Measurements from ENCODE around the gene RPS15. TPM values are rescaled to one million over a fixed set of nuclear protein-coding genes. Genes with fewer than 3 reads are reported as not detected.
A peak's percentile ranks its signal among the peaks of the same experiment; 100 is the strongest.

The RPS15 gene
- total and polyA plus RNA-seq, 10 of the 15 experiments (the other 5 are each of a cell fraction or from before 2014, with no cell fraction given) = 559 to 3,158 (median 1,413) TPM

GRCh38 chr19:1455002-1455335, 16.8 kb downstream of the RPS15 start:
- FAIRE-seq (no peak), DNase-seq (ENCODE audit: low read depth, low spot score) (no peak), ATAC-seq (no peak)
- ChIA-PET RAD21 (ENCODE audit: unreplicated experiment) (no interaction called here), SMC1A (ENCODE audit: uncharacterized antibody, unreplicated experiment) (no interaction called here), POLR2A (no interaction called here), CTCF (interaction anchor here (1.3 kb wide), 1 partner anchor 11 kb away, joined by 3 read pairs; no protein-coding TSS in a partner anchor)
- Histone ChIP-seq H3K27me3 (replicated peaks in 1 of 2; ENCODE audit: control insufficient read depth in 2 of 2, insufficient read depth in 2 of 2, low read length in 1 of 2) (peaks cover 5% of the 10 kb centered on the region in 2 experiments; a peak in 2 of 4 replicates), H3K36me3 (ENCODE audit: control insufficient read depth in 2 of 2, insufficient read depth in 2 of 2, low read length in 1 of 2) (no peaks in the 10 kb centered on the region), H3K4me2 (ENCODE audit: control insufficient read depth, insufficient read depth) (0 out of 2 replicates have a peak overlapping the region, but pooled peaks have one; percentile 25), H3K9me3 (replicated peaks; ENCODE audit: control insufficient read depth, insufficient read depth, low read length) (no peaks in the 10 kb centered on the region; the same call in 2 of the 3 replicates), H4K20me1 (ENCODE audit: control insufficient read depth, insufficient read depth) (no peaks in the 10 kb centered on the region), H2AFZ (ENCODE audit: control insufficient read depth, low read depth, low read length) (no peak overlapping the region), H3K4me1 (ENCODE audit: control insufficient read depth, insufficient read depth, low read length) (peaks cover 3% of the 10 kb centered on the region), H3K4me3 (no peak overlapping the region), H3K79me2 (ENCODE audit: control insufficient read depth, insufficient read depth, low read length) (no peaks in the 10 kb centered on the region), H3K27ac (ENCODE audit: control insufficient read depth, insufficient read depth) (no peak overlapping the region), H3K9ac (ENCODE audit: control insufficient read depth, insufficient read depth, low read length) (no peak overlapping the region)
- TF ChIP-seq CBX5 (IDR thresholded peaks at IDR 0.05; ENCODE audit: low read depth) (no peak), FOXM1 (IDR thresholded peaks at IDR 0.05; ENCODE audit: low read depth, low read length) (no peak), CBFB (IDR thresholded peaks at IDR 0.05; ENCODE audit: low read depth) (no peak), BCL11A (IDR thresholded peaks at IDR 0.05; ENCODE audit: low read depth, low read length) (no peak), EGR1 (IDR thresholded peaks at IDR 0.05; ENCODE audit: borderline replicate concordance in 1 of 2, low read depth in 2 of 2, low read length in 2 of 2) (0 out of 3 replicates have a peak, but pooled peaks of 1 of the 2 experiments have one; percentile 35)
- 6% methylated on average over 22 of the region's 22 CpGs for WGBS (ENCODE audit: insufficient coverage, insufficient replicate concordance, low lambda C conversion rate, missing lambda C conversion rate)
- BruUV-seq (replicated peaks) = no TSS peak
- intact Hi-C loops (cut with micrococcal nuclease; ENCODE audit: unreplicated experiment) = no loop called here
- in situ Hi-C loops (cut with MboI) = no loop called here

DNA sequence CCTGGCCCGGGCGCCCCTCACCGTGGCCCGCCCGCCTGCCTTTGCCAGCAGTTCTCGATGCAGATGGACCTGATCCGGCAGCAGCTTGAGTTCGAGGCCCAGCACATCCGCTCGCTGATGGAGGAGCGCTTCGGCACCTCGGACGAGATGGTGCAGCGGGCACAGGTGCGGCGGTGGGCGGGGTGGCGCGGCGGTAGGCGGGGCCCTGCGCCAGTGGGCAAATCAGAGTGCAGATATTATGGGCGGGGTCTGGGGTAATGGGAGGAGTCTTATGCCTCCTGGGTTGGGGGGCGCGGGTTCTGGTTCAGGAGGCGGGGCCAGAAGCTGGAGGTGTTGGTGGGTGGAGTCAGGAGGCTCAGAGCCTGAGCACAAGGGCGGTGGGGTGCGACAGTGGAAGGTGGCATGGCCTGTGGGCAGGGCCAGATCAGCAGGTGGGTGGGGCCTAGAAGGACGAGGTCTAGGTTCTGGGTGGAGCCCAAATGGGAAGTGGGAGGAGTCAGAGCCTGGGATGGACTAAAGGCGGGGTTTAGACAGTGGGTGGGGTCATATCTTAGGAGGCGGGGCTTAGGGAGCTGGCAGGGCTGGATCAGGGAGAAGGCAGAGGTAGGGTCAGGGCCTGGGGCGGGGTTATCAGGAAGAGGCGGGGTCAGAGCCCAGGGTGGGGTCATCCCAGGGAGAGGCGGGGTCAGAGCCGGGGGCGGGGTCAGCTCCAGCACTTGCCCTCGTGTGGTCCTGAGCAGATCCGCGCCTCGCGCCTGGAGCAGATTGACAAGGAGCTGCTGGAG, 17.3 kb downstream of the RPS15 start:
- WGBS (ENCODE audit: insufficient coverage, insufficient replicate concordance, low lambda C conversion rate, missing lambda C conversion rate) = 13% methylated on average over 38 of the region's 42 CpGs
- H3K9ac ChIP-seq (ENCODE audit: control insufficient read depth, insufficient read depth, low read length) = no peak overlapping the region
- H4K20me1 ChIP-seq (ENCODE audit: control insufficient read depth, insufficient read depth) = no peaks in the 10 kb centered on the region
- peaks cover 3% of the 10 kb centered on the region for H3K4me1 ChIP-seq (ENCODE audit: control insufficient read depth, insufficient read depth, low read length)
- no peak for TF ChIP-seq USF2 (IDR thresholded peaks at IDR 0.05; ENCODE audit: borderline replicate concordance, low read depth, low read length)
- TF ChIP-seq POLR2A (IDR thresholded peaks at IDR 0.05; ENCODE audit: low read depth, low read length) = 0 out of 2 replicates have a peak, but pooled peaks have one; percentile 19
- TF ChIP-seq SPI1 (IDR thresholded peaks at IDR 0.05; ENCODE audit: borderline replicate concordance, insufficient read depth, low read depth, low read length) = peak; percentile 22; the same call in 1 of the 2 replicates
- no TSS peak for BruUV-seq (replicated peaks)
- ChIA-PET RAD21 (ENCODE audit: unreplicated experiment) (no interaction called here), POLR2A (no interaction called here), SMC1A (ENCODE audit: uncharacterized antibody, unreplicated experiment) (no interaction called here), CTCF (interaction anchor here (1.3 kb wide), 1 partner anchor 11 kb away, joined by 3 read pairs; no protein-coding TSS in a partner anchor)
- no peaks in the 10 kb centered on the region for H3K79me2 ChIP-seq (ENCODE audit: control insufficient read depth, insufficient read depth, low read length)
- DNase-seq (ENCODE audit: low read depth, low spot score) (no peak), ATAC-seq (peak; percentile 78), FAIRE-seq (no peak)
- peaks cover 4% of the 10 kb centered on the region in 2 experiments; a peak in 2 of 4 replicates for H3K27me3 ChIP-seq (replicated peaks in 1 of 2; ENCODE audit: control insufficient read depth in 2 of 2, insufficient read depth in 2 of 2, low read length in 1 of 2)
- intact Hi-C loops (cut with micrococcal nuclease; ENCODE audit: unreplicated experiment) = no loop called here
- no peak overlapping the region for H2AFZ ChIP-seq (ENCODE audit: control insufficient read depth, low read depth, low read length)
- H3K4me3 ChIP-seq = no peak overlapping the region
- no peaks in the 10 kb centered on the region; the same call in 2 of the 3 replicates for H3K9me3 ChIP-seq (replicated peaks; ENCODE audit: control insufficient read depth, insufficient read depth, low read length)
- H3K36me3 ChIP-seq (ENCODE audit: control insufficient read depth in 2 of 2, insufficient read depth in 2 of 2, low read length in 1 of 2) = no peaks in the 10 kb centered on the region
- no peak overlapping the region for H3K27ac ChIP-seq (ENCODE audit: control insufficient read depth, insufficient read depth)
- in situ Hi-C loops (cut with MboI) = no loop called here
- 0 out of 2 replicates have a peak overlapping the region, but pooled peaks have one; percentile 25 for H3K4me2 ChIP-seq (ENCODE audit: control insufficient read depth, insufficient read depth)
